ENCODE data around the gene DEPDC5.

Gene DEPDC5

GRCh38 chr22:31899669-31900068 lies 145.8 kb downstream of the DEPDC5 start:
- no peak for DNase-seq

GRCh38 chr22:31901388-31902137 lies 147.7 kb downstream of the DEPDC5 start:
- DNase-seq: no peak

- no peak for DNase-seq
Observed at GRCh38 chr22:31904651-31905050, 150.8 kb downstream of the DEPDC5 start.

- DNase-seq: no peak
Observed at GRCh38 chr22:31905356-31905755, 151.5 kb downstream of the DEPDC5 start.

GRCh38 chr22:31906086-31906485 lies 152.3 kb downstream of the DEPDC5 start:
- no peak for DNase-seq

- no peak for DNase-seq
Observed at GRCh38 chr22:31906569-31906968, 152.8 kb downstream of the DEPDC5 start.

GRCh38 chr22:31909977-31910376 lies 156.2 kb downstream of the DEPDC5 start:
- DNase-seq: no peak

GRCh38 chr22:31911565-31912406 lies 158.0 kb downstream of the DEPDC5 start:
- DNase-seq: no peak

GRCh38 chr22:31912407-31912743 lies 158.6 kb downstream of the DEPDC5 start:
- DNase-seq: no peak

- no peak for DNase-seq
Observed at GRCh38 chr22:31915586-31915985, 161.8 kb downstream of the DEPDC5 start.

GRCh38 chr22:31917227-31917921 lies 163.6 kb downstream of the DEPDC5 start:
- DNase-seq: no peak

- no peak for DNase-seq
Observed at GRCh38 chr22:31919730-31920129, 165.9 kb downstream of the DEPDC5 start.

- no peak for DNase-seq
Observed at GRCh38 chr22:31920306-31920705, 166.5 kb downstream of the DEPDC5 start.

GRCh38 chr22:31921106-31921505 lies 167.3 kb downstream of the DEPDC5 start:
- no peak for DNase-seq

GRCh38 chr22:31922534-31922933 lies 168.7 kb downstream of the DEPDC5 start:
- DNase-seq: no peak

- no peak for DNase-seq
Observed at GRCh38 chr22:31923136-31923535, 169.3 kb downstream of the DEPDC5 start.

- DNase-seq: no peak
Observed at GRCh38 chr22:31923747-31924146, 169.9 kb downstream of the DEPDC5 start.

GRCh38 chr22:31925056-31925455 lies 171.2 kb downstream of the DEPDC5 start:
- no peak for DNase-seq

GRCh38 chr22:31926024-31926423 lies 172.2 kb downstream of the DEPDC5 start:
- DNase-seq: no peak

GRCh38 chr22:31926969-31927368 lies 173.2 kb downstream of the DEPDC5 start:
- no peak for DNase-seq

GRCh38 chr22:31927562-31927961 lies 173.7 kb downstream of the DEPDC5 start:
- DNase-seq: no peak

GRCh38 chr22:31929167-31929930 lies 175.5 kb downstream of the DEPDC5 start:
- DNase-seq: no peak

GRCh38 chr22:31932863-31933262 lies 179.0 kb downstream of the DEPDC5 start:
- DNase-seq: no peak
